AG09319 (cell line): ENCODE measurements around the gene RNF144A.

Experiments used
- DNase-seq: peaks from one replicate; pipeline ENCODE4 v3.0.0-alpha.2; 2010; ENCODE audit warnings: low read depth; ENCODE audit errors: extremely low read depth
- CTCF ChIP-seq: IDR thresholded peaks from 2 replicates; pipeline ENCODE4 v1.5.1; 2011; ENCODE audit warnings: low read depth, mild to moderate bottlenecking, inconsistent platforms, low read length, moderate library complexity

The RNF144A gene

GRCh38 chr2:7003895-7004294 lies 86.7 kb downstream of the RNF144A start:
- no peak for DNase-seq
- TF ChIP-seq CTCF, result no peak

- TF ChIP-seq CTCF, result no peak
- no peak for DNase-seq
Observed at GRCh38 chr2:7004636-7005035, 87.4 kb downstream of the RNF144A start.

DNA sequence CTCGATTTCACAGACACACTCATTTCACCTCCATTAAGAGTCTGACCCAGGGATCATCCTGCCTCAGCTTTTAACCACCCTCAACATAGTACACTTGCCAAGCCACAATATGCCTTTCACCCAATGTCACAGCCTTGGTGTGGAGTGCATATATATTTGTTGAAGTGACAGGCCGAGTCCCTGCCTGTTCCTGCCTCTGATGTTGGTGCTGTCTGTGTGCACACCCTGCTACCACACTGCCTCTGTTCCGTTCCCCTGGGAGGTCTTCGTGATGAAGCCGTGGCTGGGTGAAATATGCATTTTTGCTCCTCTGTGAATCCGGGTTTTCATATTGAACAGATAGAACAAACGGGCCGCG lies 90.3 kb downstream of the RNF144A start:
- TF ChIP-seq CTCF, result no peak
- no peak for DNase-seq

- DNase-seq, result peak; percentile 22
- TF ChIP-seq CTCF, result peak; percentile 54
Observed at GRCh38 chr2:7007846-7008741, 90.9 kb downstream of the RNF144A start.

DNA sequence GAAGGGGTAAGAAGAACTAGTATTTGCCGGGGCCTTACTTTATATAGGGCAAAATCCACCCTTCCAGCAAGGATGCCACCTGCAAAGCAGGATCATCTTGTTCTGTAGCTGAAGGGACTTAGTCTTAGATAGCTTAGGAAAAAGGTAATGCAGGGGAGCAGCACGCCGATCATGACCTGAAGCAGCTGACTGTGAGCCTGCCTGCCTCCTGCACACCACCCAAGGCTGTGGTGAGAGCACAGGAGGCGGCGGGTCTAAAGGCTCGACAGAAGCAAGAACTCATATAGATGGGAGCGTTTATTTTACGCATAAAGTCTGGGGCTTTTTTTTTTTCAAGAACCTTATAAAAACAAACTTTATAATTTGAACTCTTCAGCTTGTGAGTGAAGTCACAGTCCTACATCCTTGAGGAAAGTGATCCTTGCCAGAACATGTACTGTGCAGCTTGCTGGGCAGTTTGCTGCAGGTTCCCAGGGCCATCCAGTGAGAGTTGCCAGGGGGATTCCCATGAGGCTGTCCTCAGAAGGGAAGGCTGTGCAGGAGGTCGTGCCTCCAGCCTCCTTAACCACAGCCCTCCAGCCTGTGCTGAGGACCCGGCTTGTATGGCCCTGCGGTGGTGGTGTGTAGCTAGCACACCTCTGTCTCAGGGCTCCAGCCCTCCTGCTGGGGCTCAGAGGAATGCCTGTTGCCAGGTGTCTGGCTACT lies 92.1 kb downstream of the RNF144A start:
- TF ChIP-seq CTCF, result no peak
- DNase-seq, result no peak

DNA sequence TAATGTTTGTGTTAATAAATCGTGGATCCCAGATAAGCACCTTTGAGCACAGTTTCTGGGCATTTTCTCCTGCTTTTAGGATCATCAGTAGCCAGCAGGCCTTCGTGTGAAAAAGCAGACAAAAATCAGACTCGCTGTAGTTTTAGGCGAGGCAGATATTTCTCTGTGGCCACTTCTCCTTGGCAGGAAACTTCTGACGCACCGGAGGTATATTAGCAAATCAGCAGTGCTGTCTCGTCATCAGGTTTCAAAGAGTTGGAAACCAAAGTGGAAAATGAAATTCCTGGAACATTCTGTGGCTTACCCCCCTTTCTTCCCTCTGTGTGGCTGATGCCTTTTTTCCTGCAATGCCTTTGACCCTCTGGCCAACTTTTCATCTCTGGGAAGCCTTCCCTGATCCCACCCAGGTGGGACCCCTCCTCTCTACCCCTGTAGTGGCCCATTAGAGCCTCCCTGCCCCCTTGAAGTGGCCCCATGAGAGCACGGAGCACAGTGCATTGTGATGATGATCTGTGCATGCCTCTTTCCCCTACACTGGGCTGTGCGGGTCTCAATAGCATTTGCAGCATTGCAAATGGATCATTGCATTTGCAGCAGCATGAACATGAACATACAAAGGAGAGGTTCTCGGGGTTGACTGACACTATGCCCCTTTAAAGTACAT lies 93.3 kb downstream of the RNF144A start:
- peak; percentile 77 for DNase-seq
- no peak for TF ChIP-seq CTCF
